Activated naive CD4-positive, alpha-beta T cell treated with anti-CD3 and anti-CD28 coated beads, Interleukin-2, amount 10 ng/mL, durations not matched to agents 7 days and 5 days (primary cell): Measurements from ENCODE around the gene NBPF1.
"Not testable (repeated sequence)": the region's sequence is repeated elsewhere in the genome, so short reads cannot be mapped to it uniquely, and the experiment has no call there.

ENCODE experiments used
- CTCF ChIA-PET: fragments of 350-600 bp; sonication (Branson Sonifier 250); formaldehyde crosslinking; loops from one replicate; lab custom pipeline; 2021; ENCODE audit warnings: antibody characterized with exemption; lab: Charles Lee
- DNase-seq: peaks from one replicate; pipeline ENCODE4 v3.0.0-alpha.2; 2020
- H3K27ac Mint-ChIP-seq: one replicate; pipeline ENCODE4 v1.8.0; 2021; ENCODE audit warnings: mild to moderate bottlenecking, moderate library complexity, mixed read lengths
- H3K27me3 Mint-ChIP-seq: one replicate; pipeline ENCODE4 v1.8.0; 2021; ENCODE audit warnings: mild to moderate bottlenecking, mixed read lengths
- H3K36me3 Mint-ChIP-seq: one replicate; pipeline ENCODE4 v1.8.0; 2021; ENCODE audit warnings: mixed read lengths
- H3K4me1 Mint-ChIP-seq: one replicate; pipeline ENCODE4 v1.8.0; 2021; ENCODE audit warnings: mixed read lengths
- H3K4me3 Mint-ChIP-seq: one replicate; pipeline ENCODE4 v1.8.0; 2021; ENCODE audit warnings: mild to moderate bottlenecking, moderate library complexity, mixed read lengths
- H3K9me3 Mint-ChIP-seq: one replicate; pipeline ENCODE4 v1.8.0; 2021; ENCODE audit warnings: mixed read lengths

NBPF1 gene

GRCh38 chr1:16608838-16609560 lies 4.4 kb downstream of the NBPF1 start:
- H3K27ac Mint-ChIP-seq = no peak overlapping the region
- no peak overlapping the region for H3K4me3 Mint-ChIP-seq
- CTCF ChIA-PET = interaction anchor here (1.0 to 2.1 kb wide), 3 partner anchors 12 to 18 kb away, joined by 3 to 16 read pairs (median 5); no protein-coding TSS in a partner anchor
- no peaks in the 10 kb centered on the region for H3K9me3 Mint-ChIP-seq
- no peaks in the 10 kb centered on the region for H3K4me1 Mint-ChIP-seq
- H3K27me3 Mint-ChIP-seq = no peaks in the 10 kb centered on the region
- H3K36me3 Mint-ChIP-seq = no peaks in the 10 kb centered on the region
- DNase-seq = no peak

GRCh38 chr1:16607853-16608815 lies 5.2 kb downstream of the NBPF1 start:
- H3K27ac Mint-ChIP-seq, H3K27me3 Mint-ChIP-seq, DNase-seq, H3K4me3 Mint-ChIP-seq, H3K4me1 Mint-ChIP-seq, H3K36me3 Mint-ChIP-seq, H3K9me3 Mint-ChIP-seq: not testable (repeated sequence)
- CTCF ChIA-PET = interaction anchor here (2.1 kb wide), 1 partner anchor 13 kb away, joined by 16 read pairs; no protein-coding TSS in a partner anchor

GRCh38 chr1:16607433-16607851 lies 5.9 kb downstream of the NBPF1 start:
- H3K4me3 Mint-ChIP-seq = no peak overlapping the region
- no peak for DNase-seq
- no peaks in the 10 kb centered on the region for H3K4me1 Mint-ChIP-seq
- no peak overlapping the region for H3K27ac Mint-ChIP-seq
- H3K36me3 Mint-ChIP-seq = no peaks in the 10 kb centered on the region
- H3K9me3 Mint-ChIP-seq = no peaks in the 10 kb centered on the region
- CTCF ChIA-PET = no interaction called here
- no peaks in the 10 kb centered on the region for H3K27me3 Mint-ChIP-seq

- H3K36me3 Mint-ChIP-seq, DNase-seq, CTCF ChIA-PET, H3K27ac Mint-ChIP-seq, H3K27me3 Mint-ChIP-seq, H3K4me1 Mint-ChIP-seq, H3K9me3 Mint-ChIP-seq, H3K4me3 Mint-ChIP-seq: not testable (repeated sequence)
Measured at GRCh38 chr1:16606666-16607432, 6.5 kb downstream of the NBPF1 start.

GRCh38 chr1:16605532-16606505 lies 7.5 kb downstream of the NBPF1 start:
- H3K4me3 Mint-ChIP-seq = no peak overlapping the region
- CTCF ChIA-PET = no interaction called here
- DNase-seq = no peak

GRCh38 chr1:16605213-16605525 lies 8.2 kb downstream of the NBPF1 start:
- CTCF ChIA-PET = interaction anchor here (0.7 kb wide), 1 partner anchor 20 kb away, joined by 3 read pairs; no protein-coding TSS in a partner anchor
- no peaks in the 10 kb centered on the region for H3K9me3 Mint-ChIP-seq
- H3K36me3 Mint-ChIP-seq = no peaks in the 10 kb centered on the region
- H3K4me3 Mint-ChIP-seq = no peak overlapping the region
- no peaks in the 10 kb centered on the region for H3K4me1 Mint-ChIP-seq
- no peaks in the 10 kb centered on the region for H3K27me3 Mint-ChIP-seq
- H3K27ac Mint-ChIP-seq = no peak overlapping the region
- no peak for DNase-seq

More at GRCh38 chr1:16605532-16606505, 7.5 kb downstream of the NBPF1 start:
- H3K27me3 Mint-ChIP-seq = no peaks in the 10 kb centered on the region
- no peaks in the 10 kb centered on the region for H3K4me1 Mint-ChIP-seq
- H3K36me3 Mint-ChIP-seq = no peaks in the 10 kb centered on the region
- H3K9me3 Mint-ChIP-seq = no peaks in the 10 kb centered on the region
- H3K27ac Mint-ChIP-seq = no peak overlapping the region

- not testable (repeated sequence) for H3K27ac Mint-ChIP-seq, H3K4me1 Mint-ChIP-seq, H3K4me3 Mint-ChIP-seq, H3K36me3 Mint-ChIP-seq, H3K27me3 Mint-ChIP-seq, DNase-seq, H3K9me3 Mint-ChIP-seq
- CTCF ChIA-PET = interaction anchor here (0.7 to 1.1 kb wide), 2 partner anchors 14 to 21 kb away, joined by 3 read pairs; no protein-coding TSS in a partner anchor
Measured at GRCh38 chr1:16604514-16605212, 8.7 kb downstream of the NBPF1 start.

GRCh38 chr1:16603623-16604022 lies 9.7 kb downstream of the NBPF1 start:
- not testable (repeated sequence) for DNase-seq, H3K9me3 Mint-ChIP-seq, H3K4me1 Mint-ChIP-seq, H3K27me3 Mint-ChIP-seq, H3K27ac Mint-ChIP-seq, H3K4me3 Mint-ChIP-seq, H3K36me3 Mint-ChIP-seq
- CTCF ChIA-PET = interaction anchor here (1.1 to 4.3 kb wide), 3 partner anchors 15 to 21 kb away, joined by 3 to 20 read pairs (median 4); no protein-coding TSS in a partner anchor

GRCh38 chr1:16602336-16603011 lies 10.9 kb downstream of the NBPF1 start:
- CTCF ChIA-PET = interaction anchor here (1.3 to 4.3 kb wide), 2 partner anchors 19 to 22 kb away, joined by 4 to 20 read pairs; no protein-coding TSS in a partner anchor
- H3K36me3 Mint-ChIP-seq, H3K9me3 Mint-ChIP-seq, H3K27me3 Mint-ChIP-seq, H3K27ac Mint-ChIP-seq, DNase-seq, H3K4me1 Mint-ChIP-seq, H3K4me3 Mint-ChIP-seq: not testable (repeated sequence)

GRCh38 chr1:16600855-16601786 lies 12.2 kb downstream of the NBPF1 start:
- not testable (repeated sequence) for H3K4me1 Mint-ChIP-seq, H3K36me3 Mint-ChIP-seq, H3K9me3 Mint-ChIP-seq, H3K27ac Mint-ChIP-seq, H3K27me3 Mint-ChIP-seq, H3K4me3 Mint-ChIP-seq, DNase-seq
- CTCF ChIA-PET = interaction anchor here (4.3 kb wide), 1 partner anchor 20 kb away, joined by 20 read pairs; no protein-coding TSS in a partner anchor

GRCh38 chr1:16599326-16599725 lies 14.0 kb downstream of the NBPF1 start:
- H3K4me3 Mint-ChIP-seq, H3K27me3 Mint-ChIP-seq, H3K36me3 Mint-ChIP-seq, CTCF ChIA-PET, H3K9me3 Mint-ChIP-seq, H3K4me1 Mint-ChIP-seq, H3K27ac Mint-ChIP-seq, DNase-seq: not testable (repeated sequence)
